Globus pallidus (tissue), 1 donor: ENCODE measurements around the gene LIPH.
A peak's percentile ranks its signal among the peaks of the same experiment; 100 is the strongest.
"Not testable (repeated sequence)": the region's sequence is repeated elsewhere in the genome, so short reads cannot be mapped to it uniquely, and the experiment has no call there.

ENCODE experiments used
- DNase-seq: peaks from one replicate; pipeline ENCODE4 v3.0.0-alpha.2; 2015; ENCODE audit warnings: low spot score

Gene LIPH

DNA sequence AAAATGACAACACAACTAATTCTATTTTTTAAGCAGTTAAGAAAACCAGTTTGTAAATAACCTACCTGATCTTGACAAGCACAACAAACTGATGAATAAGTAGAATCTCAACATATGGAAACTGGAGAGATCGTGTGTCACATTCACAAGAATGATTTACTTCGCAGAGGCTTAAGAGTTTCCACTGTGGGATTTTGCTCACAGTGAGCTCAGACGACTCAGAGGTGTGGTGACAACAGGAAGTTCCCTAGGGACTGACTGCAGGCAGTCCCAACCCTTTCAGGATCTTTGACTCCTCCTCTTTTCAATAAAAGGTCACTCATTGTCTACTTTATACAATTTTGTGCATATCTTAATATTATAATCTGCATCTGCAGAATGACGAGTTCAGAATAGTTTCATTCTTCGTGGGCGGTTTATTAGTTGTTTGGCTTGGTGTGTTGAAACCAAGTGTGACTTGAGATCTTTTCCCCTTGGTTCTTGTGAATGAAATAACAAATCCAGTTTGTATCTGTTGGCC lies at the start of gene LIPH:
Gene LIPH (minus strand): TSS at position 231 of the 520 bp plus-strand sequence. CDS start 117 bp downstream, at position 114.
- no peak for DNase-seq

DNA sequence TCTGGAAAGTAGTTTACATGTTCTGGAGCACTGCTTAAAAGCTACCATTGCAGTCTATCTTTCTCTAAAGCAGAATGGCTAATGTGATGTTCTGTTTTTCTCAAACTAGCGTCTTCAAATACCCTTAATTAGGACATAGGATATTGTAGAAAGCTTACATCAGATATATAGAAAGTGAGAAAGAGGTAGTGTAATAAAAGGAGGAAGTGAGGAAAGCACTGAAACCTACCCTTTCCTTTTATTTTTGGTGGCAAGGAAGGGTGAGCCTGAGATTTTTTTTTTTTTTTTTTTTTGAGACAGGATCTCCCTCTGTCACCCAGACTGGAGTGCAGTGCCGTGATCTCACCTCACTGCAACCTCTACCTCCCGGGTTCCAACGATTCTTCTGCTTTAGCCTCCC lies 43.1 kb upstream of the LIPH start:
- DNase-seq = no peak

DNA sequence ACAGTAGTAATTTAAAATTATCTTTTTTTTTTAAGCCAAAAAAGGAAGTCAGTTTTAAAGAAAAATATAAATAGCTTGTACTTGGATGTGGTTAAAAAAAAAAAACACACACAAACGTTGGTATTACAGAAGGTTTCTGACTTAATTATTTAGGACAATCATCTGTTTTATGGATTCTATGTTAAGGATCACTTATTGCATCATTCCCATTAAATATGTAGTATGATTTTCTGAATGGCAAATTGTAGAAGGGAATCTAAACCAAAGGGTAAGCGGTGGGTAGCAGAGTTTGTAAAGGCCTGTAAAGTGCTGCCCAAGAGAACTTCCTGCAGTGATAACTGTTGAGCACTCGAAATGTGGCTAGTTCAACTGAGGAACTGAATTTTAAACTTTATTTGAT lies 41.7 kb upstream of the LIPH start:
- no peak for DNase-seq

DNA sequence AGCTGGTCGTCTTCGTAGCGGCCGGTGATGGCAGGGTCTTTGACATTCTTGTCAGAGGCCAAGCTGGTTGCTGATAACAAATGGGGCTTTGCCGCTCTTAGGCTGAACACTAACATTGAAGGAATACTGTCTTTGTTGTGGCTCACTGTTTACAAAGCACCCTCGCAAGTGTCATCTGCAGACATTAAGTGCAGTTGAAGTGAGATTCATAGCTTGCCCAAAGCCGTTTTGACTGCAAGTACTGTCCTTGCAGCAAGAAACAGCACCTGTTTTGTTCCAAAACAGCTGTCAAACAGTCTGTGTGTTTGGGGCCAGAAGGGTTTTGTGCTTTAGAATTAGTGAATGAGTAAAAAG lies 34.3 kb upstream of the LIPH start:
- DNase-seq = no peak

DNA sequence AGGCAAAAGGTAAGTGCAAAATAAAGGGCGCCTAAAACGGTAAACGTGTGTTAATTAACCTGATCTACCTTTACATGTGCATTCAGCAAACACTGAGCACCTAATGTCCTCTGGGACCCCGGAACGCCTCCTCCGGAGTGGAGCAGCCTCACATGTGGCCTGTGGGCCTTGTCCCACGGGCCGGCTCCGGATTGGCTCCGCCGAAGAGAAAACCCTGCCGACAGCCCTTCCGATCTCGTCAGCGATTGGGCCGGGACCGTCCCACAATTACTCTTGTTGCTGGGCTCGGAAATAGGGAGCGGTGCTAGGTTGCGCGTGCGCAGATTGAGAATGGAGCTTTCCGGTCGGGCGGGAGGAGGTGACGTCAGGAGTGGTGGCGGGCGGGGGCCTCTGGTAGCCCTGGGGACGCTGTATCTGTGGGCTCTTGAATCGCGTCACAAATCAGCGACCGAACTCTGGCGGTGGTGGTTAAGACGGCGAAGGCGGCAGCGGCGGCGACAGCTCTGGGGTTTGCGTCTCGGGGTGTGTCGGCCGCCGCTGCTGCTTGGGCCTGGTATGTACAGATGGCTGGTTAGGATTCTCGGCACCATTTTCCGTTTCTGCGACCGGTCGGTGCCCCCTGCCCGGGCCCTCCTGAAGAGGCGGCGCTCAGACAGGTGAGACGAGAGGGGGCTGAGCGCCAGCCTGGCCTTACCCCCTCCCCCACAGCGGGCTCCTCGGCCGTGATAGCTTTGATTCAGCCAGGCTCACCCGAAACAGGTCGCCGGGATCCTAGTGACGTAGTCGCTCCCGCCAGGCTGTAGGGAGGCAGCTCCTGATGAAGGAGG lies 33.7 kb upstream of the LIPH start, which contains the start of gene SENP2:
Gene SENP2 (plus strand): TSS at position 437 of the 827 bp plus-strand sequence. CDS start 119 bp downstream, at position 556.
- DNase-seq = peak; percentile 99

DNA sequence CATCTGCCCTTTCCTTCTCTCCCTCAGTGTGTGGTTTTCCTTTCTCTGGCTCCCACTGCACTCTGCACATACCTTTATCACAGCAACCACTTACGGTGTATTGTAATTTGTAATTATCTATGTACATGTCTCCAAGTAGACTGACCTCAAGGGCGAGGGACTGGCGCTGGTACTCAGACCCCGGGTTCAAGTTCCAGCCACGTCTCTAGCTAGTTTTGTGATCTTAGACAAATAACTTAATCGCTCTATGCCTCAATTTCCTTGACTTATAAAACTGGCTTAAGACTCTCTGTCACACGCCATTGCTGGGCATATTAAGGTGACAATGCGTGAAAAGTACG lies 33.1 kb upstream of the LIPH start:
- no peak for DNase-seq

DNA sequence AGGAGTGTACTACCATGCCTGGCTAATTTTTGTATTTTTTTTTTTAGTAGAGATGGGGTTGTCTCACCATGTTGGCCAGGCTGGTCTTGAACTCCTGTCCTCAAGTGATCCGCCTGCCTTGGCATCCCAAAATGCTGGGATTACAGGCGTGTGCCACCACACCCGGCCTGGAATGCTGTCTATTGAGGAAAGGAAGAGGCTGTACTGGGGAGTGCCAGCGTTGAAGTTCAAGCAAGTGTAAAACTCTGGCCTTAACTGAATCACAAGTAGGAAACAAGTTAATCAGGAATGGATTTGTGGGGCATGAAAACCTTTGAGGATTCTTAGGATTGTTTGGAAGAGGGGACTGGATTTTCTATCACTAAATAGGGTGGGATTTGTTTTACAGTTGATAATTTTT lies 32.3 kb upstream of the LIPH start:
- no peak for DNase-seq

DNA sequence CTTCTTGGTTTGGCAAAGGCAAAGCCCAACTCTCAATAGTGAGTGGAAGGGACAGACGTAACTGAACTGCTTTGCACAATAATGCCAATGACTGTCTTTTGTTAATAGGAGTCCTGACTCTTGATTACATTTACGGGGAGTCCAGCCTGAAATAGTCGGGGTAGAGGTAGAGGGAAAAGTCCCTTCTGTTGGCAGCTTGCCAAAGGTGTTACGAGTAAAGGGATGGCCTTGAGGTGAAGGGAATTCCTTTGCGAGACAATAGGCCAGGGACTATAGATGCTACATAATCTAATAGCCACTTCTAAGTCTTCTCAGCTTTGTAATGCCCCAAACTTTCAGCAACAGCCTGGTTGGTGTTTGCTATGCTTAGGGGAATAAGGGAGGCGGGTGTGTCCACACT lies 31.5 kb upstream of the LIPH start:
- no peak for DNase-seq

DNA sequence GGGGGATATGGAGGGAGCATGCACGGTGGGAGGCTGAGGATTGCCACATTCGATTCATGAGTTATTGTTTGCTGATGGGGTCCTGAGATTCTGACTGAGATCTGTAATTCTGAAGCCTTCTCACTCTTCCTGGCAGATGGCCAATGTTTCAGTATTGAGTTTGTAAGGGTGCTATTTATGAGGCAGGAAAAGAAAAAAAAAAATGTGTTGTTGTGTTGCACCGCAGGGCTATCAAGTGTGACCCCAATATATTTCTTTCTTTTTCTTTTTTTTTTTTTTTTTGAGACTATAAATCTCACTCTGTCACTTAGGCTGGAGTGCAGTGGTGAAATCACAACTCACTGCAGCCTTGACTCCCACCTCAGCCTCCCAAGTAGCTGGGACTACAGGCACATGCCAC lies 30.5 kb upstream of the LIPH start:
- no peak for DNase-seq

DNA sequence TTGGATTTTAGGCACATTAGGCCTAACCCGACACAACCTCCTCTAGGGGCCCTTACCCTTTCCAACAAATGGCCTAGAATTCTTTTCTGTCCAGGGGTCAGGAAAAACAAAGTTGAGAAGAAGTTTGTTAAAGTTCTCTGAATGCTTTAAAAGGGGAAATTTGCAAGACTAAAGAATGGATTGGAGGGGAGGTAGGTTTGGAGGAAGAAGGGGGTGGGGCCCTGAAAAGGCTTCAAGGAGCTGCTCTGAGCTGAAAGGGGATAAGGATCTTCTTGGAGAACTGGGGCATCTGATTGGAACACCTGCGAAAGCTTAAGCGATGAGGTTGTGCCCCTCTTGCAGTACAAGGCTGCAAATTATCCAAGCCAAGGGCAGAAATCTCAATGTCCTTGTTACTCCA lies 29.8 kb upstream of the LIPH start:
- DNase-seq = no peak

DNA sequence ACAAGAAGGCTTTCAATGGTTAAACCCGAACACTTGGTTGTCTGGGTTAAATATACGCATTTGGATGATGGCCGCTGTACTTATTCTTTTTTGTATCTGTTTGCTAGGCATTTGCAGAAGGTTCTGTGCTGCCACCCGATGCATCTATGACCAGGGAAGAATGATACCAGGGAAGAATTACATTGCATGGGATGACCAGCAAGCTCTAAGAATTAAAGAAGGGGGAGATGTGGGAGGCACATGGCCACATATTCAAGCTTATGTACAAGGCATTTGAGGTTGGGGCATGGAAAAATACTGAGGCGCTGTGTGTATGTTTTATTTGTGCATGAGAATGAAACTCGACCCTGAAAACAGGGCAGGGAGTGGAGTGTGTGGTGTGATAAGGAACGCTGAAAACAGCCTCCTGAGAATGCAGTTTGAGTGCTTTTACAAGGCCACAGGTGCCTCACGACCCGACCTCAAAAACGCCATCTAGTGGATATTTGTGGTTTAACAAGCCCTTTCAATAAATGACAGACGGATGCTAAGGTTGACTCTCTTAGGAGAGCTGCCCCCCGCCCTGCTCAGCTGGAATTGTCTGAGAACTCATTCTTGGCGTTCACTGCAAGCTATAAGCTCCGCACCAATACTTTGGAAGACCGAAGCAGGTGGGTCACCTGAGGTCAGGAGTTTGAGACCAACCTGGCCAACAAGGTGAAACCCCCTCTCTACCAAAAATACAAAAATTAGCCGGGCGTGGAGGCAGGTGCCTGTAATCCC lies 22.9 kb upstream of the LIPH start:
- not testable (repeated sequence) for DNase-seq

DNA sequence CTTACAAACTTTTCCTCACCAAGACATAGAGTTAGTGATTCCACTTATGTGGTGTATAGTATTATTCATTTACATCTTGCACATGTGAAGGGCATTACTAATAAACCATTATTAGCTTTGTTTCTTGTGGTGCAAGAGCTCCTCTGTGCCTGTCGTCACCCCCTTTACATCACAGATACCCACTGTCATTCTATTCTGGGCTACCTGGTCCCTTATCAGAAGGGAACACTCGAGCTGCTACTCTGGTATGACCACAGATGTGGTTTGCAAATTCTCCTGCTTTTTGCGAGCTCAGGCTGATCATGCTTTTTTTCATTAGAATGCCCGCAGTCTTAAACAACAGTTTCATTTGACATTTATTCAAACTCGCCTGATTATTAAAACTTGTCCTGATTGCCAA lies 19.8 kb upstream of the LIPH start:
- DNase-seq = no peak

DNA sequence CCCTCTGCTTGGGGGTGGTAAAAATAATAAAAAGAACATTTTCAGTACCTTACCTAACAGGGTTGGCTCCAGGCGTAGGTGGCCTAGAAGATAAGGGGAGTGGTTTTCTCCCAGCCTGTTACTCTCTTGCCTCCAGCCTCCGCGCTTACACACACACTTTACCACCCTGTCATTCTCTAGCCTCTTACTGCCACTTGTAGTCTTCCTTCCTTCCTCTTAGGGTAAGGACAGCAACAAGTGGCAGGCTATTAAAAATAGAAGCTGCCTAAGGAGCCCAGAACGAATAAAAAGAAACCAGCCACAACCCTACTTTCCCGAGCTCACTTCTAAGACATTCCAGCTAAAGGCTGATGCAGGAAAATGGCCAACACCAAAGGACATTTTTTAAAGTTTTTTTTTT lies 9.6 kb upstream of the LIPH start:
- no peak for DNase-seq

DNA sequence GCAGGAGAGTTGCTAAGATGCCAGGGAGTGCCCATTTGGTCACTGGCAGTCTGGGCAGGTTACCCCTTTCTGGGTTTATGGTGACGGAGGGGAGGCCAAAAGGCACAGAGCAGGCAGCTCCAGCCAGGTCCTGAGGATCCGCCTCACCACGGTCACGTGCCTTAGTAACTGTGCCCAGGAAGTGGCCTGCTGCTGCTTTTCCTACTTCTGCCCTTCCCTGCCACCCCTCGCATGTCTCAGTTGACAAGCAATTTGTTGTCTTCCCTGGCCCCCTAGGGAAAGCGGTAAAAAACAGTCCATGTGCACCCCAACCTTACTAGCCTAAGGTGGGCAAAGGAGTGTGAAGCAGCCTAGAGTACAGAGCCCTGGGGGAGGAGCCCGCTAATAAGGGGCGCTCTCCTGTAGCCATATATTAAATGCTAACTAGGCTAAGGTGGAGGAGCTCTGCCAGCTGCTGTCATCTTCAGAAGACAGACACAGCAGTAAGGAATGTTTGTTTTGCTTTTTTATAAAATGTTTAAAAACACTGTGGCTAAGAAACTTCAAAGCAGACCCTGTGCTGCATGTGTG lies 9.1 kb upstream of the LIPH start:
- no peak for DNase-seq

DNA sequence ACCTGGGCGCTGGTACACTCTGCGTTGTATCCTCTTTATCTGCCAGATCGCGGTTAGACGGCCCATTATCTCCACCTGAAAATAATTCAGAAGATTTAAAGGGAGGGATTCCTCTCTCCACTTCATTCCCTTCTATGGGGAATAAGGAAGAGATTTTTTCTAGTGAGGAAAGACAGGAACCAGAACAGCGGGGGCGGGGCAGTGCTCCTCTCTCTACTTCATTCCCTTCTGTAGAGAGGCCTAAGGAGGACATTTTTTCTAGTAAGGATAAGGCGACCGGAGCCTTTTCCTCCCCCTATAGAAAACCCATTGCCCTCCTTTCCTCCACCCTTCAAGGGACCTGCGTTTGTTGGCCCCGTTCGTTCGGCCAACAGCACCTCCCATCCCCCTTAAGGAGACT lies 8.3 kb upstream of the LIPH start:
- no peak for DNase-seq

DNA sequence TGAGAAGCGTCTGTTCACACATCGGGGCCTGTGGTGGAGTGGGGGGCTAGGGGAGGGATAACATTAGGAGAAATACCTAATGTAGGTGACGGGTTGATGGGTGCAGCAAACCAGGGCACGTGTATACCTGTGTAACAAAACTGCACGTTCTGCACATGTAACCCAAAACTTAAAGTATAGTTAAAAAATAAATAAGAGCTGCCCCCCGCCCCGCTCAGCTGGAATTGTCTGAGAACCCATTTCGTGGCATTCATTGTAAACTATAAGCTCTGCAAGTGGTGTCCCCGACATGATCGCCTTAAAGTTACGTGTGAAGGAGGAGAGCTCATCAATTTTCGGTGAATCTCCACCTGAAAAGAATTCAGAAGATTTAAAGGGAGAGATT lies 7.3 kb upstream of the LIPH start:
- no peak for DNase-seq

DNA sequence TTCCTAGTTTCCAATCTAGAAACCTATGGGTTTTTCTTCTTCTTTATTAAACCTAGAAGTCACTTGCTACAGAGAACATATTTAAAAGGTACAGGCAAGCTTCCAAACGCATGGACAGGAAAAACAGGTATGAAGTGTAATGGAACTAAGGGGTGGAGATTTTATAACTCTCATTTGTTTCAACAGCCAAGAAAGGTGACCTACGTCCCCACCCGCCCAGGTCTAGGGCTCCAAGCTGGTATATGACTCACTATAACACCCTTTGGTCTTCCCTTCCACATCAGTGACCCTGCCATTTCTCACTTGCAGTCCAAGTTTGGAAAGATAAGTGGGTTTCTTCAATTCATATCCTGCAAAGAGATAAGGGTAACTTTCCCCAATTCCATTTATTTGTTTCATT lies 6.0 kb upstream of the LIPH start:
- DNase-seq = no peak

DNA sequence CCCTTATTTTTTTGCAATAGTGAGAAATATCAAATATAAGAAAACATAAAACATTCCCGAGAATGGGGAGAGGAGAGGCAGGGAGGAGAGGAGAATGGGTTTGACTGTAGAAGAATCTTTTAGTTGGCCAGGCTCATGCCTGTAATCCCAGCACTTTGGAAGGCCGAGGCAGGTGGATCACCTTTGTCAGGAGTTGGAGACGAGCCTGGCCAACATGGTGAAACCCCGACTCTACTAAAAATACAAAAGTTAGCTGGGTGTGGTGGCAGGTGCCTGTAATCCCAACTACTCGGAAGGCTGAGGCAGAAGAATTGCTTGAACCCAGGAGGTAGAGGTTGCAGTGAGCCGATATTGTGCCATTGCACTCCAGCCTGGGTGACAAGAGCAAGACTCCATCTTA lies 4.3 kb upstream of the LIPH start:
- not testable (repeated sequence) for DNase-seq

DNA sequence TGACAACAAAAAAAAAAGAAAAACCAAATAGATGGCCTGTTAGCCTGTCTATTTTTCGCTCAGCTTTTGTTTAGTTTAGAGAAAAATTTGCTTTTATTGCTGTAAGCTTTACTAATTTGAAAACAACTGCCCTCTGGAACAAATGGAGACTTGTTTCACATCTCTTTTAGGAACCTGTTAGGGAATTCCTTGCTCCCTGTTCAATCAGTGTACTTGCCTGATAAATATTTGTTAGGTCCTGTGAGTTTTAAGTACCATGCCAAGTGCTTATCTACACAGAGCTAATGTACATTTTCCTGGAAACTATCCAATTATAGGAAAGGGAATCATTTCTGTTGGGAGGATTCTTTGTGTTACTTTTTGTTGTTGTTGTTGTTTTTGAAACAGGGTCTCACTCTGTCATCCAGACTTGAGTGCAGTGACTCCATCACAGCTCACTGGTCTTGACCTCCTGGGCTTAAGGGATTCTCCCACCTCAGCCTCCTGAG lies 3.5 kb upstream of the LIPH start:
- DNase-seq = no peak

DNA sequence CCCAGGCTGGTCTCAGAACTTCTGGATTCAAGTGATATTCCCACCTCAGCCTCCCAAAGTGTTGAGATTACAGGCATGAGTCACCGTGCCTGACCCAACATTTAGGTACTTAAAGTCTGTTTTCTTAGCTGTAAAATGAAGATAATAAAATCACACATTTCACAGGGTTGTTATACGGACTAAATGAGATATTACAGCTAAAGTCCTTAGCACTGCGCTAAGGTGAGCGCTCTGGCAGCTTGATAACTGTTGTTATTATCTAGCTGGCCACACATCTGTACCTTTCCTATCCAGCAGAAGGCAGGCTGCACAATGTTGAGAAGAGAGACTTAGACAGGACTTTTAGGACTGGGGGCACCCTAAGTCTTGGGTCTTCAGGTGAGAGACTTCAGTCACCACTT lies 2.7 kb upstream of the LIPH start:
- DNase-seq = no peak

DNA sequence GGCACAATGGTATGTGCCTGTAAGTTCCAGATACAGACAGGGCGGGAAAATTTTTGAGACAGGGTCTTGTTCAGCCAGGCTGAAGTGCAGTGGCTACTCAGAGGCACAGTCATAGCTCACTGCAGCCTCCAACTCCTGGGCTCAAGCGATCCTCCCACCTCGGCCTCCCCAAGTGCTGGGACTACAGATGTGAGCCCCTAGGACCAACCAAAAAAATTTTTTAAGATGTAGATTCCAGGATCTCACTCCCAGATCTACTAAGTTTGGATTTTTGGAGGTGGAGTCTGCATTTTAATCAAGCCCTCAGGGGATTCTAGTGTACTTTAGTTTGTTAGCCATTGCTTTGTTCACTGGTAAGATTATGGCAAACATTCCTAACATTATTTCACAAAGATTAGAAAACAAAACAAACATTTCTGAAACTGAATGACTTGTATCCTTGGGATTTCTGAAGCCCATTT lies 2.7 kb downstream of the LIPH start:
- DNase-seq = no peak

DNA sequence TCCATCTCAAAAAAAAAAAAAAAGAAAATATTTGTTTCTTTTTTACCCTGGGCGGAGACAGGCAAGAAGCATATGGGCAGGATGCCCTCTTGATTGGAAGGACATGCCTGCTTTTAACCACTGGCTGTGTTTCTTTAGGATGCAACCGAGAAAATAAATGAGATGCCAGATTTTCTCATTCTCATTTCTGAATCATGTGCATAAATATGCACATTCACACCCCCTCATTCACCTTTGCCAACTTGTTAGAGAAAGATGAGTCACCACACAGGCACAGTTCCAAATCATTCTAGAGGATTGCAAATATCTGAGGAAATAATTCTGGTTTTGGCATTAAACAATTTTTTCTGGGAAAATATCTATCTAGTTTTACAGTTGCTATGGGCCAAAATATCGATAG lies 3.3 kb downstream of the LIPH start:
- no peak for DNase-seq

DNA sequence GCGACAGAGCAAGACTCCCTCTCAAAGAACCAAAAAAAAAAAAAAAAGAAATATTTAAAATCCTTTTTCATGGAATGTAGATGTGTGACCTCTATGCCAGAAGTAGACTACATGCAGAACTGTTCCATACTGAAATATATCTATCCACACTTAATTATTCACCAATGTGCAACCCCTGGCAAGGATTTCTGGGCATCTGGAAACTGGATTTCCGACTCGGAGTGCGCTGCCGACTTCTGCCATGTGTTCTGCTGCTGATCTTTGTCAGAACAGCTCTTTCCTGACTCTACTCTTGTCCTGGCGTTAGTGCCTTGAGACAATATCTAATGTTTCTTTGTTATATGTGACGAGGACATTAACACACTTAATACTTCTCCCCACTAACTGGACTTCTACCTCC lies 11.7 kb downstream of the LIPH start:
- DNase-seq = no peak
